H9 (cell line): Measurements from ENCODE around the gene CDK5. TPM values are rescaled to one million over a fixed set of nuclear protein-coding genes. Genes with fewer than 3 reads are reported as not detected.

Experiments
- DNase-seq: peaks from one replicate; pipeline ENCODE4 v3.0.0-alpha.2; 2017
- H2AFZ ChIP-seq: one replicate; pipeline ENCODE4 v1.6.1; 2013; ENCODE audit warnings: mild to moderate bottlenecking, low read length, control low read depth, moderate library complexity
- H2AK5ac ChIP-seq: 2 replicates; pipeline ENCODE4 v1.6.1; 2013; ENCODE audit warnings: low read length, control low read depth, mixed read lengths; ENCODE audit not compliant: insufficient read length
- H2BK120ac ChIP-seq: one replicate; pipeline ENCODE4 v1.6.1; 2013; ENCODE audit warnings: low read depth, mild to moderate bottlenecking, low read length, control low read depth, inconsistent platforms; ENCODE audit not compliant: poor library complexity, severe bottlenecking
- H2BK12ac ChIP-seq: 2 replicates; pipeline ENCODE4 v1.6.1; 2013; ENCODE audit warnings: low read length, control low read depth, mixed read lengths, low read depth; ENCODE audit not compliant: insufficient read length
- H2BK15ac ChIP-seq: 2 replicates; pipeline ENCODE4 v1.6.1; 2013; ENCODE audit warnings: low read depth, low read length, control low read depth
- H2BK20ac ChIP-seq: one replicate; pipeline ENCODE4 v1.6.1; 2013; ENCODE audit warnings: low read depth, mild to moderate bottlenecking, low read length, control low read depth, inconsistent platforms; ENCODE audit not compliant: poor library complexity, severe bottlenecking
- H2BK5ac ChIP-seq: 2 replicates; pipeline ENCODE4 v1.6.1; 2013; ENCODE audit warnings: low read length, control low read depth, mixed read lengths; ENCODE audit not compliant: insufficient read length
- H3K14ac ChIP-seq: 2 replicates; pipeline ENCODE4 v1.6.1; 2013; ENCODE audit warnings: low read length, control low read depth; ENCODE audit not compliant: insufficient read depth
- H3K18ac ChIP-seq: 2 replicates; pipeline ENCODE4 v1.6.1; 2013; ENCODE audit warnings: low read depth, mild to moderate bottlenecking, mixed read lengths, low read length, control low read depth; ENCODE audit not compliant: insufficient read length
- H3K23ac ChIP-seq: 2 replicates; pipeline ENCODE4 v1.6.1; 2013; ENCODE audit warnings: low read length, control low read depth, mixed read lengths, low read depth; ENCODE audit not compliant: insufficient read length
- H3K23me2 ChIP-seq: 2 replicates; pipeline ENCODE4 v1.6.1; 2013; ENCODE audit warnings: low read depth, mild to moderate bottlenecking, mixed read lengths, low read length, control low read depth; ENCODE audit not compliant: insufficient read length, poor library complexity, severe bottlenecking
- H3K27ac ChIP-seq: 2 replicates; pipeline ENCODE4 v1.5.1; 2013; ENCODE audit warnings: low read length, control low read depth, mixed read lengths, low read depth; ENCODE audit not compliant: insufficient read length
- H3K27me3 ChIP-seq: 2 replicates; pipeline ENCODE4 v1.6.1; 2013; ENCODE audit warnings: low read length, control low read depth, inconsistent platforms; ENCODE audit not compliant: insufficient read depth
- H3K4ac ChIP-seq: 2 replicates; pipeline ENCODE4 v1.6.1; 2013; ENCODE audit warnings: low read depth, mild to moderate bottlenecking, control low read depth, inconsistent platforms, low read length, moderate library complexity
- H3K4me1 ChIP-seq: 2 replicates; pipeline ENCODE4 v1.6.1; 2013; ENCODE audit warnings: low read length, control low read depth, inconsistent platforms; ENCODE audit not compliant: insufficient read depth
- H3K4me2 ChIP-seq: 2 replicates; pipeline ENCODE4 v1.6.1; 2013; ENCODE audit warnings: low read length, control low read depth, mixed read lengths; ENCODE audit not compliant: insufficient read length, insufficient read depth
- H3K56ac ChIP-seq: 2 replicates; pipeline ENCODE4 v1.6.1; 2013; ENCODE audit warnings: low read depth, mild to moderate bottlenecking, mixed read lengths, low read length, control low read depth; ENCODE audit not compliant: insufficient read length
- H3K79me1 ChIP-seq: 2 replicates; pipeline ENCODE4 v1.6.1; 2013; ENCODE audit warnings: low read depth, mild to moderate bottlenecking, moderate library complexity, low read length, control low read depth, inconsistent platforms; ENCODE audit not compliant: insufficient read depth, poor library complexity, severe bottlenecking
- H3K79me2 ChIP-seq: 2 replicates; pipeline ENCODE4 v1.6.1; 2013; ENCODE audit warnings: low read length, control low read depth, inconsistent platforms; ENCODE audit not compliant: insufficient read depth
- H3K9ac ChIP-seq: 2 replicates; pipeline ENCODE4 v1.6.1; 2013; ENCODE audit warnings: low read length, control low read depth, mixed read lengths; ENCODE audit not compliant: insufficient read length; ENCODE audit errors: extremely low read depth
- H3K9me3 ChIP-seq: one replicate; pipeline ENCODE4 v1.6.1; 2013; ENCODE audit warnings: low read depth, low read length, inconsistent platforms; ENCODE audit not compliant: control insufficient read depth
- H3T11ph ChIP-seq: one replicate; pipeline ENCODE4 v1.6.1; 2013; ENCODE audit warnings: mild to moderate bottlenecking, low read length, control low read depth, inconsistent platforms
- H4K20me1 ChIP-seq: one replicate; pipeline ENCODE4 v1.6.1; 2013; ENCODE audit not compliant: control insufficient read depth, insufficient read length, insufficient read depth
- H4K5ac ChIP-seq: 2 replicates; pipeline ENCODE4 v1.6.1; 2013; ENCODE audit warnings: low read depth, mild to moderate bottlenecking, mixed read lengths, low read length, control low read depth; ENCODE audit not compliant: insufficient read length
- H4K8ac ChIP-seq: replicated peaks from 2 replicates; pipeline ENCODE4 v1.6.1; 2013; ENCODE audit warnings: low read length, control low read depth, mixed read lengths, low read depth; ENCODE audit not compliant: insufficient read length
- H4K91ac ChIP-seq: 2 replicates; pipeline ENCODE4 v1.6.1; 2013; ENCODE audit warnings: low read depth, mild to moderate bottlenecking, moderate library complexity, mixed read lengths, low read length, control low read depth; ENCODE audit not compliant: insufficient read length
- H3K27ac Mint-ChIP-seq, 3 experiments: 2 replicates in 2 of 3; 3 replicates in 1 of 3; pipeline ENCODE4 v1.8.0; 2020 to 2021; ENCODE audit warnings: mixed read lengths in 3 of 3, mild to moderate bottlenecking in 1 of 3, moderate library complexity in 1 of 3
- H3K27me3 Mint-ChIP-seq: 2 replicates; pipeline ENCODE4 v1.8.0; 2021; ENCODE audit warnings: low read depth, mild to moderate bottlenecking, moderate library complexity, mixed read lengths
- H3K36me3 Mint-ChIP-seq, 3 experiments: 2 replicates in 2 of 3; 3 replicates in 1 of 3; pipeline ENCODE4 v1.8.0; 2020 to 2021; ENCODE audit warnings: low read depth in 3 of 3, mixed read lengths in 3 of 3; ENCODE audit not compliant: insufficient read depth in 1 of 3
- H3K4me1 Mint-ChIP-seq, 2 experiments: 2 replicates each; pipeline ENCODE4 v1.8.0; 2020; ENCODE audit warnings: mixed read lengths in 2 of 2
- H3K4me3 Mint-ChIP-seq, 2 experiments: 2 replicates in 1 of 2; 3 replicates in 1 of 2; pipeline ENCODE4 v1.8.0; 2020 to 2021; ENCODE audit warnings: mild to moderate bottlenecking in 2 of 2, mixed read lengths in 2 of 2, moderate library complexity in 1 of 2
- H3K9me3 Mint-ChIP-seq, 2 experiments: 2 replicates in 1 of 2; 3 replicates in 1 of 2; pipeline ENCODE4 v1.8.0; 2020; ENCODE audit warnings: mild to moderate bottlenecking in 2 of 2, mixed read lengths in 2 of 2, moderate library complexity in 1 of 2
- WGBS: extraction: QIAGEN DNeasy Blood & Tissue Kit; methylation state at CpG from one replicate; pipeline ENCODE4 v1.1.7; 2013; ENCODE audit warnings: missing lambda C conversion rate, low lambda C conversion rate, mixed read lengths; ENCODE audit not compliant: insufficient read length; ENCODE audit errors: extremely low coverage; 5-methylcytosine and 5-hydroxymethylcytosine counted together
- total RNA-seq: library from RNA; stranded (reverse); gene quantifications from 2 replicates; pipeline ENCODE4 v1.2.1, GENCODE V29; 2021
- TF ChIP-seq, protein P1 (sequence below): fragments of 200-600 bp; sonication (generic); conservative IDR thresholded peaks from 3 replicates; pipeline ENCODE4 v1.8.0; 2021; ENCODE audit warnings: antibody characterized with exemption, mild to moderate bottlenecking

Gene CDK5
- total RNA-seq, 1 experiment from 2014 or later = 19.9 TPM

- H3K4me2 ChIP-seq = peak overlapping the region; percentile 11
- H4K20me1 ChIP-seq = no peaks in the 10 kb centered on the region
- H3K27me3 ChIP-seq = no peaks in the 10 kb centered on the region
- DNase-seq = peak; percentile 40
- H2BK5ac ChIP-seq = no peak overlapping the region
- no peak overlapping the region for H3K14ac ChIP-seq
- H3K23me2 ChIP-seq = peaks cover 6% of the 10 kb centered on the region
- H3K27ac ChIP-seq = no peak overlapping the region
- no peak overlapping the region for H2BK12ac ChIP-seq
- H3K4me3 Mint-ChIP-seq = peak overlapping the region; percentile 38 to 41; a peak in 3 of 5 replicates
- no peak overlapping the region for H3K4ac ChIP-seq
- peaks cover 23% of the 10 kb centered on the region for H3K27me3 Mint-ChIP-seq
- H3K27ac Mint-ChIP-seq = peak overlapping the region in 1 of 3 experiments; percentile 12; a peak in 1 of 7 replicates
- H2AFZ ChIP-seq = no peak overlapping the region
- H3K9me3 ChIP-seq = no peaks in the 10 kb centered on the region
- H3K4me1 Mint-ChIP-seq = peaks cover 21 to 42% of the 10 kb centered on the region in 2 experiments
- no peak overlapping the region for H3K18ac ChIP-seq
- peaks cover 4% of the 10 kb centered on the region; the same call in 1 of the 2 replicates for H3K4me1 ChIP-seq
- no peak overlapping the region for H3K56ac ChIP-seq
- H4K8ac ChIP-seq = no peak overlapping the region
- no peak overlapping the region for H2BK120ac ChIP-seq
- no peaks in the 10 kb centered on the region for H3K79me2 ChIP-seq
- no peaks in the 10 kb centered on the region for H3K9me3 Mint-ChIP-seq
- no peak overlapping the region for H2BK15ac ChIP-seq
- TF ChIP-seq, protein P1, sequence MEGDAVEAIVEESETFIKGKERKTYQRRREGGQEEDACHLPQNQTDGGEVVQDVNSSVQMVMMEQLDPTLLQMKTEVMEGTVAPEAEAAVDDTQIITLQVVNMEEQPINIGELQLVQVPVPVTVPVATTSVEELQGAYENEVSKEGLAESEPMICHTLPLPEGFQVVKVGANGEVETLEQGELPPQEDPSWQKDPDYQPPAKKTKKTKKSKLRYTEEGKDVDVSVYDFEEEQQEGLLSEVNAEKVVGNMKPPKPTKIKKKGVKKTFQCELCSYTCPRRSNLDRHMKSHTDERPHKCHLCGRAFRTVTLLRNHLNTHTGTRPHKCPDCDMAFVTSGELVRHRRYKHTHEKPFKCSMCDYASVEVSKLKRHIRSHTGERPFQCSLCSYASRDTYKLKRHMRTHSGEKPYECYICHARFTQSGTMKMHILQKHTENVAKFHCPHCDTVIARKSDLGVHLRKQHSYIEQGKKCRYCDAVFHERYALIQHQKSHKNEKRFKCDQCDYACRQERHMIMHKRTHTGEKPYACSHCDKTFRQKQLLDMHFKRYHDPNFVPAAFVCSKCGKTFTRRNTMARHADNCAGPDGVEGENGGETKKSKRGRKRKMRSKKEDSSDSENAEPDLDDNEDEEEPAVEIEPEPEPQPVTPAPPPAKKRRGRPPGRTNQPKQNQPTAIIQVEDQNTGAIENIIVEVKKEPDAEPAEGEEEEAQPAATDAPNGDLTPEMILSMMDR = no peak
- H3K36me3 Mint-ChIP-seq = peaks cover 0 to 1% (median 0%) of the 10 kb centered on the region in 3 experiments; a peak in 1 of 7 replicates
- H2AK5ac ChIP-seq = no peak overlapping the region
- WGBS = no CpG with 5 or more reads among the region's 11 CpGs
- no peak overlapping the region for H4K5ac ChIP-seq
- H3T11ph ChIP-seq = no peak overlapping the region
- no peak overlapping the region for H3K9ac ChIP-seq
- no peak overlapping the region for H4K91ac ChIP-seq
- H3K23ac ChIP-seq = no peak overlapping the region
- H3K79me1 ChIP-seq = no peaks in the 10 kb centered on the region
- no peak overlapping the region for H2BK20ac ChIP-seq
Observed at GRCh38 chr7:151008143-151008510, 49.6 kb downstream of the CDK5 start.
